Lower leg skin (tissue), 3 donors: ENCODE data around the gene PCDH9.

ENCODE experiments used
- POLR2A ChIP-seq, 2 donors: fragments of 450-650 bp; IDR thresholded peaks; one replicate each; pipeline ENCODE4 v1.6.1; 2016 to 2017; ENCODE audit warnings: antibody characterized with exemption in 2 of 2, mild to moderate bottlenecking in 1 of 2, moderate library complexity in 1 of 2
- TF ChIP-seq, protein P1 (sequence below), 3 donors: fragments of 450-650 bp; IDR thresholded peaks; one replicate each; pipeline ENCODE4 v1.5.1; 2016; ENCODE audit warnings: antibody characterized with exemption in 3 of 3, mild to moderate bottlenecking in 3 of 3, moderate library complexity in 2 of 3

DNA sequence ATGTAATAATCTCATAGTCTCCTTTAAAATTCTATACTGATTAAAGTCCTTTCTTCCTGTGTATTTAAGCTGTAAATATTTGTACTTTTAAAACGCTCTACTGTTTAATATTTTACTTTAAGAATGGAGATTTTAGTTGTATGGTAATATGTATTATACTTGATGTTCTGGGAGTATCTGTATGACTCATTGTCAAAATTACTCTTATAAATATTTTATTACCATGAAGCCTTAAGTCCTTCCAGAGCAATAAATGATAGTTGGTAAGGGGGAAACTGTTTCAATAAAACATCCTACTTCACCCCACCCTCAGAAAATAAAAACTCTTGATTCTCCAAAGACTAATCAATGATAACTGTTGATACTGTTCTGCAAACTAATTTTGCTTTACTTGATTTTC is 6.4 kb downstream of the PCDH9 start:
- TF ChIP-seq, protein P1, sequence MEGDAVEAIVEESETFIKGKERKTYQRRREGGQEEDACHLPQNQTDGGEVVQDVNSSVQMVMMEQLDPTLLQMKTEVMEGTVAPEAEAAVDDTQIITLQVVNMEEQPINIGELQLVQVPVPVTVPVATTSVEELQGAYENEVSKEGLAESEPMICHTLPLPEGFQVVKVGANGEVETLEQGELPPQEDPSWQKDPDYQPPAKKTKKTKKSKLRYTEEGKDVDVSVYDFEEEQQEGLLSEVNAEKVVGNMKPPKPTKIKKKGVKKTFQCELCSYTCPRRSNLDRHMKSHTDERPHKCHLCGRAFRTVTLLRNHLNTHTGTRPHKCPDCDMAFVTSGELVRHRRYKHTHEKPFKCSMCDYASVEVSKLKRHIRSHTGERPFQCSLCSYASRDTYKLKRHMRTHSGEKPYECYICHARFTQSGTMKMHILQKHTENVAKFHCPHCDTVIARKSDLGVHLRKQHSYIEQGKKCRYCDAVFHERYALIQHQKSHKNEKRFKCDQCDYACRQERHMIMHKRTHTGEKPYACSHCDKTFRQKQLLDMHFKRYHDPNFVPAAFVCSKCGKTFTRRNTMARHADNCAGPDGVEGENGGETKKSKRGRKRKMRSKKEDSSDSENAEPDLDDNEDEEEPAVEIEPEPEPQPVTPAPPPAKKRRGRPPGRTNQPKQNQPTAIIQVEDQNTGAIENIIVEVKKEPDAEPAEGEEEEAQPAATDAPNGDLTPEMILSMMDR (IDR thresholded peaks at IDR 0.05) = no peak
- no peak for TF ChIP-seq POLR2A (IDR thresholded peaks at IDR 0.05)
